Natural killer cell (primary cell): ENCODE data around the gene TTC7B. TPM values are rescaled to one million over a fixed set of nuclear protein-coding genes. Genes with fewer than 3 reads are reported as not detected.

Experiments
- ATAC-seq, 3 donors: fragments of 150-1000 bp in 2 of 3; fragments of 200-7000 bp in 1 of 3; cut with Tn5 transposase; 1 replicate in 1 of 3; 2 replicates in 2 of 3; pipeline ENCODE4 v1.10.0; 2021; ENCODE audit warnings: mild to moderate bottlenecking in 2 of 3, moderate library complexity in 2 of 3
- DNase-seq, 2 donors: peaks; one replicate each; pipeline versions ENCODE4 v3.0.0 to v3.0.0-alpha.2; 2013 to 2021; ENCODE audit warnings: mixed read lengths in 1 of 2
- H3K27ac ChIP-seq: one replicate; pipeline ENCODE4 v1.5.1; 2013; ENCODE audit warnings: mild to moderate bottlenecking, low read length
- H3K27me3 ChIP-seq: one replicate; pipeline ENCODE4 v1.6.1; 2013; ENCODE audit warnings: low read length; ENCODE audit not compliant: control insufficient read depth, insufficient read depth
- H3K36me3 ChIP-seq: one replicate; pipeline ENCODE4 v1.6.1; 2013; ENCODE audit warnings: low read length; ENCODE audit not compliant: control insufficient read depth, insufficient read depth
- H3K4me1 ChIP-seq: one replicate; pipeline ENCODE4 v1.6.1; 2013; ENCODE audit warnings: low read length; ENCODE audit not compliant: control insufficient read depth, insufficient read depth
- H3K4me3 ChIP-seq: one replicate; pipeline ENCODE4 v1.5.1; 2013; ENCODE audit warnings: low read length
- H3K9me3 ChIP-seq: one replicate; pipeline ENCODE4 v1.6.1; 2013; ENCODE audit warnings: low read length; ENCODE audit not compliant: control insufficient read depth, insufficient read depth
- H3K27ac Mint-ChIP-seq, 2 donors: one replicate each; pipeline ENCODE4 v1.8.0; 2022; ENCODE audit warnings: mild to moderate bottlenecking in 2 of 2, mixed read lengths in 2 of 2, moderate library complexity in 1 of 2
- H3K27me3 Mint-ChIP-seq, 2 donors: one replicate each; pipeline ENCODE4 v1.8.0; 2022; ENCODE audit warnings: low read depth in 2 of 2, mixed read lengths in 2 of 2
- H3K36me3 Mint-ChIP-seq: one replicate; pipeline ENCODE4 v1.8.0; 2022; ENCODE audit warnings: mixed read lengths
- H3K4me1 Mint-ChIP-seq, 2 donors: one replicate each; pipeline ENCODE4 v1.8.0; 2022; ENCODE audit warnings: mixed read lengths in 2 of 2
- H3K4me3 Mint-ChIP-seq: one replicate; pipeline ENCODE4 v1.8.0; 2022; ENCODE audit warnings: mild to moderate bottlenecking, moderate library complexity, mixed read lengths
- H3K9me3 Mint-ChIP-seq, 2 donors: one replicate each; pipeline ENCODE4 v1.8.0; 2022; ENCODE audit warnings: mixed read lengths in 2 of 2
- WGBS: methylation state at CpG from one replicate; pipeline ENCODE4 v1.1.7; 2013; ENCODE audit warnings: missing lambda C conversion rate; ENCODE audit not compliant: insufficient coverage; 5-methylcytosine and 5-hydroxymethylcytosine counted together
- intact Hi-C: fragments of 100-400 bp; cut with micrococcal nuclease; formaldehyde crosslinking; loops from one replicate; pipeline ENCODE4 v1.14.2; 2022
- total RNA-seq, 4 donors: library from RNA; stranded (reverse); fragments of 120-200 nt in 1 of 4; gene quantifications; one replicate each; pipeline versions ENCODE4 v1.2.3 to v1.2.4, GENCODE V29; 2013 to 2022
- TF ChIP-seq, protein P1 (sequence below): fragments of 200-600 bp; IDR thresholded peaks from one replicate; pipeline ENCODE4 v1.8.0; 2022; ENCODE audit warnings: antibody characterized with exemption

TTC7B gene
- total RNA-seq, 3 donors from 2014 or later (not counting 1 experiment from before 2014, with no cell fraction given) = 1.7 to 17.2 (median 5.9) TPM

GRCh38 chr14:90727082-90727481, 89.1 kb downstream of the TTC7B start:
- Histone ChIP-seq H3K4me1 (peaks cover 2% of the 10 kb centered on the region), H3K9me3 (no peaks in the 10 kb centered on the region), H3K36me3 (no peaks in the 10 kb centered on the region), H3K4me3 (no peak overlapping the region), H3K27ac (no peak overlapping the region), H3K27me3 (no peaks in the 10 kb centered on the region)
- Mint-ChIP-seq H3K9me3 (no peaks in the 10 kb centered on the region), H3K27me3 (peaks cover 0 to 2% of the 10 kb centered on the region in 2 donors), H3K4me3 (no peak overlapping the region), H3K4me1 (no peaks in the 10 kb centered on the region), H3K27ac (no peak overlapping the region), H3K36me3 (no peaks in the 10 kb centered on the region)
- 95% methylated on average over 13 of the region's 13 CpGs for WGBS
- DNase-seq (no peak), ATAC-seq (no peak)
- intact Hi-C loops = no loop called here
- TF ChIP-seq, protein P1, sequence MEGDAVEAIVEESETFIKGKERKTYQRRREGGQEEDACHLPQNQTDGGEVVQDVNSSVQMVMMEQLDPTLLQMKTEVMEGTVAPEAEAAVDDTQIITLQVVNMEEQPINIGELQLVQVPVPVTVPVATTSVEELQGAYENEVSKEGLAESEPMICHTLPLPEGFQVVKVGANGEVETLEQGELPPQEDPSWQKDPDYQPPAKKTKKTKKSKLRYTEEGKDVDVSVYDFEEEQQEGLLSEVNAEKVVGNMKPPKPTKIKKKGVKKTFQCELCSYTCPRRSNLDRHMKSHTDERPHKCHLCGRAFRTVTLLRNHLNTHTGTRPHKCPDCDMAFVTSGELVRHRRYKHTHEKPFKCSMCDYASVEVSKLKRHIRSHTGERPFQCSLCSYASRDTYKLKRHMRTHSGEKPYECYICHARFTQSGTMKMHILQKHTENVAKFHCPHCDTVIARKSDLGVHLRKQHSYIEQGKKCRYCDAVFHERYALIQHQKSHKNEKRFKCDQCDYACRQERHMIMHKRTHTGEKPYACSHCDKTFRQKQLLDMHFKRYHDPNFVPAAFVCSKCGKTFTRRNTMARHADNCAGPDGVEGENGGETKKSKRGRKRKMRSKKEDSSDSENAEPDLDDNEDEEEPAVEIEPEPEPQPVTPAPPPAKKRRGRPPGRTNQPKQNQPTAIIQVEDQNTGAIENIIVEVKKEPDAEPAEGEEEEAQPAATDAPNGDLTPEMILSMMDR = no peak

GRCh38 chr14:90726656-90727055, 89.6 kb downstream of the TTC7B start:
- no peak overlapping the region for H3K4me3 ChIP-seq
- intact Hi-C loops = no loop called here
- no peak for ATAC-seq
- TF ChIP-seq, protein P1 = no peak
- DNase-seq = no peak
- H3K9me3 ChIP-seq = no peaks in the 10 kb centered on the region
- H3K4me1 Mint-ChIP-seq = no peaks in the 10 kb centered on the region
- WGBS = 91% methylated on average over 9 of the region's 9 CpGs
- no peaks in the 10 kb centered on the region for H3K9me3 Mint-ChIP-seq
- peaks cover 4% of the 10 kb centered on the region for H3K4me1 ChIP-seq
- H3K27ac Mint-ChIP-seq = no peak overlapping the region
- H3K4me3 Mint-ChIP-seq = no peak overlapping the region
- H3K36me3 ChIP-seq = no peaks in the 10 kb centered on the region
- H3K27ac ChIP-seq = no peak overlapping the region
- H3K27me3 Mint-ChIP-seq = peaks cover 0 to 2% of the 10 kb centered on the region in 2 donors
- no peaks in the 10 kb centered on the region for H3K27me3 ChIP-seq
- H3K36me3 Mint-ChIP-seq = no peaks in the 10 kb centered on the region

DNA sequence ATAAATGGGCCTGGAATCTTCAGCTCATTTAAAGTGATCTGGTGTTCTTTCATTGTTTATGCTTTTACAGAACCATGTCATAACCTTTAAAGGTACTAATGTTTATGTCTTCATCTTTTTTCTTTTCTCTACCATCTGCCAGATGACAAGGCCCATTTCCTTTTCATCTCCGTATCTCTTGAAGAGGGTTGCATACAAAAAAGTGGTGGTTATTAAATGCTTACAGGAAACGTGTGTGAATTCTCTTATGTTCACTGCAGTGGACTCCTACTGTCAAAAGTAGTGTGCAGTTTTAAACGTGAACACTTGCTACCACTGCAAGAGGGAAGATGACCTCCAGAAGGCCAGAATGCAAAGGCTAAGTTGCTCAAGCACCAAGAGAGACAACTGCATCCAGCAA, 91.4 kb downstream of the TTC7B start:
- WGBS = 72% methylated on average over 3 of the region's 3 CpGs
- Mint-ChIP-seq H3K4me1 (no peaks in the 10 kb centered on the region), H3K9me3 (no peaks in the 10 kb centered on the region), H3K36me3 (no peaks in the 10 kb centered on the region), H3K27me3 (peaks cover 0 to 2% of the 10 kb centered on the region in 2 donors), H3K4me3 (no peak overlapping the region), H3K27ac (no peak overlapping the region)
- peaks cover 4% of the 10 kb centered on the region for H3K4me1 ChIP-seq
- intact Hi-C loops = no loop called here
- H3K27ac ChIP-seq = no peak overlapping the region
- no peaks in the 10 kb centered on the region for H3K9me3 ChIP-seq
- ATAC-seq (no peak), DNase-seq (no peak)
- H3K4me3 ChIP-seq = no peak overlapping the region
- TF ChIP-seq, protein P1 = no peak
- H3K27me3 ChIP-seq = no peaks in the 10 kb centered on the region
- H3K36me3 ChIP-seq = no peaks in the 10 kb centered on the region

- H3K36me3 Mint-ChIP-seq = no peaks in the 10 kb centered on the region
- Histone ChIP-seq H3K4me1 (peaks cover 4% of the 10 kb centered on the region), H3K27ac (no peak overlapping the region), H3K9me3 (no peaks in the 10 kb centered on the region), H3K36me3 (no peaks in the 10 kb centered on the region), H3K27me3 (no peaks in the 10 kb centered on the region), H3K4me3 (no peak overlapping the region)
- H3K9me3 Mint-ChIP-seq = no peaks in the 10 kb centered on the region
- H3K27ac Mint-ChIP-seq = no peak overlapping the region
- TF ChIP-seq, protein P1 = no peak
- no peak for DNase-seq
- intact Hi-C loops = no loop called here
- ATAC-seq = no peak
- no peaks in the 10 kb centered on the region for H3K4me1 Mint-ChIP-seq
- H3K27me3 Mint-ChIP-seq = peaks cover 0 to 2% of the 10 kb centered on the region in 2 donors
- H3K4me3 Mint-ChIP-seq = no peak overlapping the region
- WGBS = 11% methylated on average over 2 of the region's 2 CpGs
Measured at GRCh38 chr14:90722590-90722989, 93.6 kb downstream of the TTC7B start.
